HepG2 (cell line): ENCODE measurements around the gene USP7. TPM values are rescaled to one million over a fixed set of nuclear protein-coding genes. Genes with fewer than 3 reads are reported as not detected.

Experiments
- ARHGAP35 ChIP-seq: sonication (generic); formaldehyde crosslinking; IDR thresholded peaks from 2 replicates; pipeline ENCODE4 v1.9.0; 2022; ENCODE audit warnings: mild to moderate bottlenecking, inconsistent platforms, moderate library complexity, missing genetic modification reagents, borderline replicate concordance
- BRD4 ChIP-seq: sonication (generic); formaldehyde crosslinking; IDR thresholded peaks from 2 replicates; pipeline ENCODE4 v1.4.0; 2020; ENCODE audit warnings: missing genetic modification reagents
- DNMT1 ChIP-seq: sonication (generic); formaldehyde crosslinking; IDR thresholded peaks from 2 replicates; pipeline ENCODE4 v1.5.1; 2020; ENCODE audit warnings: mild to moderate bottlenecking, missing genetic modification reagents
- FOXO1 ChIP-seq: sonication (generic); formaldehyde crosslinking; IDR thresholded peaks from 2 replicates; pipeline ENCODE4 v1.4.0; 2020; ENCODE audit warnings: missing genetic modification reagents
- MAZ ChIP-seq, 2 experiments: sonication (generic) in 1 of 2; formaldehyde crosslinking in 1 of 2; IDR thresholded peaks; 2 replicates each; pipeline versions ENCODE4 v1.5.0 to v1.6.1; 2012 to 2020; ENCODE audit warnings: low read depth in 2 of 2, mild to moderate bottlenecking in 2 of 2, borderline replicate concordance in 1 of 2, improper control_type of control experiment in 1 of 2, low read length in 1 of 2, missing genetic modification reagents in 1 of 2, moderate library complexity in 1 of 2
- MBD4 ChIP-seq: IDR thresholded peaks from 2 replicates; pipeline ENCODE4 v1.6.1; 2012; ENCODE audit warnings: low read length, inconsistent platforms, borderline replicate concordance
- PHF20 ChIP-seq: sonication (generic); formaldehyde crosslinking; IDR thresholded peaks from 2 replicates; pipeline ENCODE4 v1.5.0; 2020; ENCODE audit warnings: mild to moderate bottlenecking, missing genetic modification reagents
- PPARG ChIP-seq: conservative IDR thresholded peaks from 2 replicates; pipeline ENCODE4 v1.6.1; 2016; ENCODE audit warnings: missing biosample characterization, missing genetic modification reagents
- RAD21 ChIP-seq: fragments of 450-650 bp; formaldehyde crosslinking; IDR thresholded peaks from 2 replicates; pipeline ENCODE4 v1.5.0; 2020; ENCODE audit warnings: mild to moderate bottlenecking
- SATB2 ChIP-seq: sonication (generic); formaldehyde crosslinking; IDR thresholded peaks from 2 replicates; pipeline ENCODE4 v1.5.0; 2020; ENCODE audit warnings: missing genetic modification reagents
- SETDB1 ChIP-seq: sonication (generic); formaldehyde crosslinking; IDR thresholded peaks from 2 replicates; pipeline ENCODE4 v1.5.1; 2020; ENCODE audit warnings: missing genetic modification reagents, mild to moderate bottlenecking, borderline replicate concordance
- STAT5B ChIP-seq: sonication (generic); formaldehyde crosslinking; IDR thresholded peaks from 2 replicates; pipeline ENCODE4 v1.4.0; 2020; ENCODE audit warnings: missing genetic modification reagents
- ZNF225 ChIP-seq: sonication (generic); formaldehyde crosslinking; IDR thresholded peaks from 2 replicates; pipeline ENCODE4 v1.4.0; 2020; ENCODE audit warnings: mild to moderate bottlenecking, missing genetic modification reagents
- ZNF326 ChIP-seq: sonication (generic); formaldehyde crosslinking; IDR thresholded peaks from 2 replicates; pipeline ENCODE4 v1.4.0; 2020; ENCODE audit warnings: missing genetic modification reagents, borderline replicate concordance
- ZNF33A ChIP-seq: sonication (generic); formaldehyde crosslinking; IDR thresholded peaks from 2 replicates; pipeline ENCODE4 v1.5.1; 2020; ENCODE audit warnings: missing genetic modification reagents, mild to moderate bottlenecking, moderate library complexity, borderline replicate concordance
- ZNF383 ChIP-seq: sonication (generic); formaldehyde crosslinking; IDR thresholded peaks from 2 replicates; pipeline ENCODE4 v1.4.0; 2020; ENCODE audit warnings: missing genetic modification reagents, mild to moderate bottlenecking, borderline replicate concordance
- ZNF749 ChIP-seq: sonication (generic); formaldehyde crosslinking; IDR thresholded peaks from 2 replicates; pipeline ENCODE4 v1.8.0; 2022; ENCODE audit warnings: mild to moderate bottlenecking, missing genetic modification reagents, moderate library complexity, borderline replicate concordance
- polyA plus RNA-seq, 8 experiments: library from polyadenylated mRNA; depleted of rRNA in 3 of 8; stranded (reverse) in 7 of 8; unstranded in 1 of 8; fragments of >200 nt; fragmentation: Illumina TruSeq in 4 of 8; extraction: Trizol in 4 of 8; gene quantifications; 2 replicates each; pipeline versions ENCODE4 v1.2.1 to v1.2.3, GENCODE V29; 2011 to 2016; ENCODE audit warnings: low read depth in 4 of 8, missing spikeins in 1 of 8, mixed read lengths in 1 of 8; ENCODE audit not compliant: insufficient read depth in 1 of 8
- total RNA-seq, 5 experiments: library from RNA; depleted of rRNA; stranded (reverse); fragments of >200 nt; fragmentation: Illumina TruSeq; extraction: Trizol; gene quantifications; 2 replicates each; pipeline ENCODE4 v1.2.3, GENCODE V29; 2016; ENCODE audit warnings: low read depth in 1 of 5
- TF ChIP-seq, protein P1 (sequence below): sonication (generic); formaldehyde crosslinking; IDR thresholded peaks from 2 replicates; pipeline ENCODE4 v1.4.0; 2020; ENCODE audit warnings: low read depth, mild to moderate bottlenecking, missing genetic modification reagents
- TF ChIP-seq, protein P2 (sequence below): sonication (generic); formaldehyde crosslinking; conservative IDR thresholded peaks from 2 replicates; pipeline ENCODE4 v1.4.0; 2020; ENCODE audit warnings: missing genetic modification reagents
- TF ChIP-seq, protein P3 (sequence below): sonication (generic); formaldehyde crosslinking; IDR thresholded peaks from 2 replicates; pipeline ENCODE4 v1.4.0; 2020; ENCODE audit warnings: missing genetic modification reagents
- TF ChIP-seq, protein P4 (sequence below): sonication (generic); IDR thresholded peaks from 2 replicates; pipeline ENCODE4 v1.6.1; 2016; ENCODE audit warnings: low read depth, borderline replicate concordance
- TF ChIP-seq, protein P5 (sequence below): sonication (generic); formaldehyde crosslinking; IDR thresholded peaks from 2 replicates; pipeline ENCODE4 v1.9.0; 2021; ENCODE audit warnings: missing genetic modification reagents, borderline replicate concordance

Gene USP7
- total and polyA plus RNA-seq, 2 of the 13 experiments (the other 11 are each of a cell fraction or from before 2014, with no cell fraction given), result 52.5 to 173 TPM

DNA sequence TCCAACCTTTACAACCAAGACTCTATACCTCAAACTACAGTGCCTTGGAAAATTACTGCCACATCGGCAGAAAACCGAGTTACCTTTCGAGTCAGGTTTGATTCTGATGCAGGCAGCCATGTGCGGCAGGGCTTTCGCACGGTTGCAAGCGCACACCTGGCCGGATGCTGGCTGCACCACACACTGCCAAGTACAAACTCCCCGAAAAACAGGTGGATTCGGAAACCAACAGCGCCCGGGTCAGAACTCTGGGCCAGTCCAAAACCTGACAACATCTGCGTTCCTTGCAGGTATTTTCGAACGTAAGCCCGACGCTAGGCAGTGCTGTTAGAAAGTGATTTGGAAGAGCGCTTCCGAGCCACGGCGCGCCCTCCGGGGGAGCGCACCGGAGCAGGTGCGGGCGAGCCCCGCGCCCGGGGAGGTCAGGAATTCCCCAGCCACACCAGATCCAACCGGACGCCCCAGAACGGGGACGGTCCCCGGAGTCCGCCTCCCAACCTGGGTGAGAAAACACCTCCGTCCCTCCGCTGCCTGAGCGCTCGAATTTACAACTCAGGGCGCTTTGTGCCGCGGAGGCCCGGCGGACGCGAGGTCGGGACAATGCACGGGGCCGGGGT, 1.2 kb downstream of the USP7 start (continued):
- TF ChIP-seq, protein P1, sequence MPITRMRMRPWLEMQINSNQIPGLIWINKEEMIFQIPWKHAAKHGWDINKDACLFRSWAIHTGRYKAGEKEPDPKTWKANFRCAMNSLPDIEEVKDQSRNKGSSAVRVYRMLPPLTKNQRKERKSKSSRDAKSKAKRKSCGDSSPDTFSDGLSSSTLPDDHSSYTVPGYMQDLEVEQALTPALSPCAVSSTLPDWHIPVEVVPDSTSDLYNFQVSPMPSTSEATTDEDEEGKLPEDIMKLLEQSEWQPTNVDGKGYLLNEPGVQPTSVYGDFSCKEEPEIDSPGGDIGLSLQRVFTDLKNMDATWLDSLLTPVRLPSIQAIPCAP, result no peak
- TF ChIP-seq SETDB1 (CRISPR knock-in tag) (no peak), RAD21 (CRISPR knock-in tag) (no peak), STAT5B (CRISPR knock-in tag) (no peak), ZNF749 (CRISPR knock-in tag) (no peak), ZNF326 (CRISPR knock-in tag) (no peak), DNMT1 (CRISPR knock-in tag) (no peak), FOXO1 (CRISPR knock-in tag) (no peak), MBD4 (no peak), ZNF33A (CRISPR knock-in tag) (no peak), SATB2 (CRISPR knock-in tag) (no peak), BRD4 (CRISPR knock-in tag) (no peak), PPARG (CRISPR knock-in tag) (0 out of 2 replicates have a peak, but pooled peaks have one; percentile 17), PHF20 (CRISPR knock-in tag) (no peak), MAZ (IDR thresholded peaks at IDR 0.05; ENCODE audit: borderline replicate concordance, low read depth, low read length) (no peak), MAZ (CRISPR knock-in tag; IDR thresholded peaks at IDR 0.05; ENCODE audit: low read depth) (no peak), ZNF383 (CRISPR knock-in tag) (no peak), ZNF225 (CRISPR knock-in tag) (peak; percentile 90; the same call in 1 of the 2 replicates), ARHGAP35 (CRISPR knock-in tag) (peak; percentile 59; the same call in 1 of the 2 replicates)
- TF ChIP-seq, protein P2, sequence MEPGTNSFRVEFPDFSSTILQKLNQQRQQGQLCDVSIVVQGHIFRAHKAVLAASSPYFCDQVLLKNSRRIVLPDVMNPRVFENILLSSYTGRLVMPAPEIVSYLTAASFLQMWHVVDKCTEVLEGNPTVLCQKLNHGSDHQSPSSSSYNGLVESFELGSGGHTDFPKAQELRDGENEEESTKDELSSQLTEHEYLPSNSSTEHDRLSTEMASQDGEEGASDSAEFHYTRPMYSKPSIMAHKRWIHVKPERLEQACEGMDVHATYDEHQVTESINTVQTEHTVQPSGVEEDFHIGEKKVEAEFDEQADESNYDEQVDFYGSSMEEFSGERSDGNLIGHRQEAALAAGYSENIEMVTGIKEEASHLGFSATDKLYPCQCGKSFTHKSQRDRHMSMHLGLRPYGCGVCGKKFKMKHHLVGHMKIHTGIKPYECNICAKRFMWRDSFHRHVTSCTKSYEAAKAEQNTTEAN (CRISPR knock-in tag), result no peak; the same call in 1 of the 2 replicates
- TF ChIP-seq, protein P3, sequence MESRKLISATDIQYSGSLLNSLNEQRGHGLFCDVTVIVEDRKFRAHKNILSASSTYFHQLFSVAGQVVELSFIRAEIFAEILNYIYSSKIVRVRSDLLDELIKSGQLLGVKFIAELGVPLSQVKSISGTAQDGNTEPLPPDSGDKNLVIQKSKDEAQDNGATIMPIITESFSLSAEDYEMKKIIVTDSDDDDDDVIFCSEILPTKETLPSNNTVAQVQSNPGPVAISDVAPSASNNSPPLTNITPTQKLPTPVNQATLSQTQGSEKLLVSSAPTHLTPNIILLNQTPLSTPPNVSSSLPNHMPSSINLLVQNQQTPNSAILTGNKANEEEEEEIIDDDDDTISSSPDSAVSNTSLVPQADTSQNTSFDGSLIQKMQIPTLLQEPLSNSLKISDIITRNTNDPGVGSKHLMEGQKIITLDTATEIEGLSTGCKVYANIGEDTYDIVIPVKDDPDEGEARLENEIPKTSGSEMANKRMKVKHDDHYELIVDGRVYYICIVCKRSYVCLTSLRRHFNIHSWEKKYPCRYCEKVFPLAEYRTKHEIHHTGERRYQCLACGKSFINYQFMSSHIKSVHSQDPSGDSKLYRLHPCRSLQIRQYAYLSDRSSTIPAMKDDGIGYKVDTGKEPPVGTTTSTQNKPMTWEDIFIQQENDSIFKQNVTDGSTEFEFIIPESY (CRISPR knock-in tag), result no peak
- TF ChIP-seq, protein P4, sequence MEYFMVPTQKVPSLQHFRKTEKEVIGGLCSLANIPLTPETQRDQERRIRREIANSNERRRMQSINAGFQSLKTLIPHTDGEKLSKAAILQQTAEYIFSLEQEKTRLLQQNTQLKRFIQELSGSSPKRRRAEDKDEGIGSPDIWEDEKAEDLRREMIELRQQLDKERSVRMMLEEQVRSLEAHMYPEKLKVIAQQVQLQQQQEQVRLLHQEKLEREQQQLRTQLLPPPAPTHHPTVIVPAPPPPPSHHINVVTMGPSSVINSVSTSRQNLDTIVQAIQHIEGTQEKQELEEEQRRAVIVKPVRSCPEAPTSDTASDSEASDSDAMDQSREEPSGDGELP, result peak; percentile 35; the same call in 1 of the 2 replicates
- TF ChIP-seq, protein P5, sequence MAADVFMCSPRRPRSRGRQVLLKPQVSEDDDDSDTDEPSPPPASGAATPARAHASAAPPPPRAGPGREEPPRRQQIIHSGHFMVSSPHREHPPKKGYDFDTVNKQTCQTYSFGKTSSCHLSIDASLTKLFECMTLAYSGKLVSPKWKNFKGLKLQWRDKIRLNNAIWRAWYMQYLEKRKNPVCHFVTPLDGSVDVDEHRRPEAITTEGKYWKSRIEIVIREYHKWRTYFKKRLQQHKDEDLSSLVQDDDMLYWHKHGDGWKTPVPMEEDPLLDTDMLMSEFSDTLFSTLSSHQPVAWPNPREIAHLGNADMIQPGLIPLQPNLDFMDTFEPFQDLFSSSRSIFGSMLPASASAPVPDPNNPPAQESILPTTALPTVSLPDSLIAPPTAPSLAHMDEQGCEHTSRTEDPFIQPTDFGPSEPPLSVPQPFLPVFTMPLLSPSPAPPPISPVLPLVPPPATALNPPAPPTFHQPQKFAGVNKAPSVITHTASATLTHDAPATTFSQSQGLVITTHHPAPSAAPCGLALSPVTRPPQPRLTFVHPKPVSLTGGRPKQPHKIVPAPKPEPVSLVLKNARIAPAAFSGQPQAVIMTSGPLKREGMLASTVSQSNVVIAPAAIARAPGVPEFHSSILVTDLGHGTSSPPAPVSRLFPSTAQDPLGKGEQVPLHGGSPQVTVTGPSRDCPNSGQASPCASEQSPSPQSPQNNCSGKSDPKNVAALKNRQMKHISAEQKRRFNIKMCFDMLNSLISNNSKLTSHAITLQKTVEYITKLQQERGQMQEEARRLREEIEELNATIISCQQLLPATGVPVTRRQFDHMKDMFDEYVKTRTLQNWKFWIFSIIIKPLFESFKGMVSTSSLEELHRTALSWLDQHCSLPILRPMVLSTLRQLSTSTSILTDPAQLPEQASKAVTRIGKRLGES (CRISPR knock-in tag), result no peak
